HCT116 (cell line): ENCODE data around the gene MAP4K4.

Experiments used
- ELF1 ChIP-seq: IDR thresholded peaks from 2 replicates; pipeline ENCODE4 v1.6.1; 2012; ENCODE audit warnings: low read depth, borderline replicate concordance
- POLR2A ChIP-seq: IDR thresholded peaks from 2 replicates; pipeline ENCODE4 v1.7.0; 2011; ENCODE audit warnings: borderline replicate concordance; ENCODE audit not compliant: insufficient read depth, insufficient read length; ENCODE audit errors: extremely low read depth
- POLR2AphosphoS5 ChIP-seq: IDR thresholded peaks from 2 replicates; pipeline ENCODE4 v1.6.1; 2011; ENCODE audit warnings: mild to moderate bottlenecking, low read depth, low read length, moderate library complexity
- RAD21 ChIP-seq: IDR thresholded peaks from 2 replicates; pipeline ENCODE4 v1.6.1; 2012; ENCODE audit warnings: low read depth, mild to moderate bottlenecking
- SRF ChIP-seq: IDR thresholded peaks from 2 replicates; pipeline ENCODE4 v1.6.1; 2012; ENCODE audit warnings: low read depth
- YY1 ChIP-seq: IDR thresholded peaks from 2 replicates; pipeline ENCODE4 v1.6.1; 2011; ENCODE audit warnings: low read length, low read depth, moderate library complexity, mild to moderate bottlenecking; ENCODE audit not compliant: insufficient replicate concordance; ENCODE audit errors: extremely low read depth
- ZFX ChIP-seq: fragments of 450-650 bp; IDR thresholded peaks from 2 replicates; pipeline ENCODE4 v1.6.1; 2017
- TF ChIP-seq, protein P1 (sequence below), 3 experiments: fragments of 200-600 bp in 1 of 3; sonication (generic) in 1 of 3; IDR thresholded peaks in 2 of 3; conservative IDR thresholded peaks in 1 of 3; 2 replicates each; pipeline ENCODE4 v1.5.1; 2012 to 2017; ENCODE audit warnings: low read depth in 2 of 3, low read length in 2 of 3, antibody characterized with exemption in 1 of 3, borderline replicate concordance in 1 of 3, control low read depth in 1 of 3, mild to moderate bottlenecking in 1 of 3, mixed read lengths in 1 of 3, mixed run types in 1 of 3, moderate library complexity in 1 of 3; ENCODE audit not compliant: insufficient read depth in 1 of 3
- TF ChIP-seq, protein P2 (sequence below): IDR thresholded peaks from 2 replicates; pipeline ENCODE4 v1.6.1; 2012
- TF ChIP-seq, protein P3 (sequence below): IDR thresholded peaks from 2 replicates; pipeline ENCODE4 v1.6.1; 2012

DNA sequence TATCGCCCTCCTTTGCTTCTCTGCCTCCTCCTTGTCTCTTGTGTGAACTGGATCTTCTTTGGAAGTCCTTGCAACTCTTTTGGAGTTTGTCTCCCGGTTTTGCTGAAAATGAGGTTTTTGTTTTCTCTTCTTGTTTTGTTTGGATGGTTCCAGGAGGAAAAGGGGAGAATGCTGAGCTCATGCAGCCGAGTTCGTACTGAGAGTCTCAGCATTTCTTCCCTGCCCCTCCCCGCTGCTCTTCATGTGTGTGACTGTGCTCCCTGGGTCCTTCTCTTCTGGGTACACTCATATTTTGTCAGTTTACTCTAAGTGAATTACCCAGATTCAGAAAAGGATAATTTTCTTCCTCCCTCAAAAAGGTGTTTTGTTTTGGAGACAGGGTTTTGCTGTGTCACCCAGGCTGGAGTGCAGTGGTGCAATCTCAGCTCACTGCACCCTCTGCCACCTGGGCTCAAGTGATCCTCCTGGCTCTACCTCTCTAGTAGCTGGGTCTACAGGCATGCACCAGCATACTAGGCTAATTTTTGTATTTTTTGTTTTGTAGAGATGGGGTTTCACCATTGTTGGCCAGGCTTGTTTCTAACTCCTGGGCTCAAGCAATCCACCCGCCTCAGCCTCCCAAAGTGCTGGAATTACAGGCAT lies 151.4 kb downstream of the MAP4K4 start:
- TF ChIP-seq ZFX: no peak
- TF ChIP-seq, protein P1, sequence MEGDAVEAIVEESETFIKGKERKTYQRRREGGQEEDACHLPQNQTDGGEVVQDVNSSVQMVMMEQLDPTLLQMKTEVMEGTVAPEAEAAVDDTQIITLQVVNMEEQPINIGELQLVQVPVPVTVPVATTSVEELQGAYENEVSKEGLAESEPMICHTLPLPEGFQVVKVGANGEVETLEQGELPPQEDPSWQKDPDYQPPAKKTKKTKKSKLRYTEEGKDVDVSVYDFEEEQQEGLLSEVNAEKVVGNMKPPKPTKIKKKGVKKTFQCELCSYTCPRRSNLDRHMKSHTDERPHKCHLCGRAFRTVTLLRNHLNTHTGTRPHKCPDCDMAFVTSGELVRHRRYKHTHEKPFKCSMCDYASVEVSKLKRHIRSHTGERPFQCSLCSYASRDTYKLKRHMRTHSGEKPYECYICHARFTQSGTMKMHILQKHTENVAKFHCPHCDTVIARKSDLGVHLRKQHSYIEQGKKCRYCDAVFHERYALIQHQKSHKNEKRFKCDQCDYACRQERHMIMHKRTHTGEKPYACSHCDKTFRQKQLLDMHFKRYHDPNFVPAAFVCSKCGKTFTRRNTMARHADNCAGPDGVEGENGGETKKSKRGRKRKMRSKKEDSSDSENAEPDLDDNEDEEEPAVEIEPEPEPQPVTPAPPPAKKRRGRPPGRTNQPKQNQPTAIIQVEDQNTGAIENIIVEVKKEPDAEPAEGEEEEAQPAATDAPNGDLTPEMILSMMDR (IDR thresholded peaks at IDR 0.05 in 2 of 3, conservative IDR thresholded peaks at IDR 0.05 in 1 of 3; ENCODE audit: borderline replicate concordance in 1 of 3, insufficient read depth in 1 of 3, low read depth in 2 of 3, low read length in 2 of 3): no peak
- TF ChIP-seq RAD21: no peak
- TF ChIP-seq SRF: no peak
- no peak for TF ChIP-seq ELF1
- no peak for TF ChIP-seq POLR2AphosphoS5
- TF ChIP-seq, protein P2, sequence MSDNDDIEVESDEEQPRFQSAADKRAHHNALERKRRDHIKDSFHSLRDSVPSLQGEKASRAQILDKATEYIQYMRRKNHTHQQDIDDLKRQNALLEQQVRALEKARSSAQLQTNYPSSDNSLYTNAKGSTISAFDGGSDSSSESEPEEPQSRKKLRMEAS: no peak
- TF ChIP-seq, protein P3, sequence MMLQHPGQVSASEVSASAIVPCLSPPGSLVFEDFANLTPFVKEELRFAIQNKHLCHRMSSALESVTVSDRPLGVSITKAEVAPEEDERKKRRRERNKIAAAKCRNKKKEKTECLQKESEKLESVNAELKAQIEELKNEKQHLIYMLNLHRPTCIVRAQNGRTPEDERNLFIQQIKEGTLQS: no peak
- TF ChIP-seq POLR2A: no peak
- TF ChIP-seq YY1: no peak
